GM23338 (cell line): ENCODE measurements around the gene L3MBTL4. TPM values are rescaled to one million over a fixed set of nuclear protein-coding genes. Genes with fewer than 3 reads are reported as not detected.

ENCODE experiments used
- ATAC-seq: fragments of 200-7000 bp; cut with Tn5 transposase; 3 replicates; pipeline ENCODE4 v1.9.1; 2020
- DNase-seq: peaks from one replicate; pipeline ENCODE4 v3.0.0-alpha.2; 2015; ENCODE audit warnings: low spot score
- H2AFZ ChIP-seq: fragments of 200-600 bp; sonication (generic); 2 replicates; pipeline ENCODE4 v1.8.0; 2016; ENCODE audit warnings: antibody characterized with exemption, mild to moderate bottlenecking, moderate library complexity
- H3F3A ChIP-seq: fragments of 200-600 bp; sonication (generic); replicated peaks from 2 replicates; pipeline ENCODE4 v1.8.0; 2017; ENCODE audit warnings: antibody characterized with exemption, mixed run types, low read depth
- H3K27ac ChIP-seq: fragments of 200-600 bp; sonication (generic); 2 replicates; pipeline ENCODE4 v1.6.1; 2016; ENCODE audit warnings: low read depth
- H3K27me3 ChIP-seq: fragments of 200-600 bp; sonication (generic); 2 replicates; pipeline ENCODE4 v1.8.0; 2016; ENCODE audit warnings: mild to moderate bottlenecking, mixed run types, moderate library complexity; ENCODE audit not compliant: insufficient read depth
- H3K36me3 ChIP-seq: fragments of 200-600 bp; sonication (generic); 2 replicates; pipeline ENCODE4 v1.8.0; 2016; ENCODE audit warnings: mild to moderate bottlenecking; ENCODE audit not compliant: insufficient read depth
- H3K4me1 ChIP-seq: fragments of 200-600 bp; sonication (generic); 2 replicates; pipeline ENCODE4 v1.8.0; 2016; ENCODE audit warnings: mild to moderate bottlenecking, moderate library complexity; ENCODE audit not compliant: insufficient read depth
- H3K4me2 ChIP-seq: fragments of 200-600 bp; sonication (generic); 2 replicates; pipeline ENCODE4 v1.7.1; 2017; ENCODE audit warnings: mixed run types
- H3K4me3 ChIP-seq: fragments of 200-600 bp; sonication (generic); 2 replicates; pipeline ENCODE4 v1.6.1; 2016; ENCODE audit warnings: mixed run types
- H3K79me2 ChIP-seq: fragments of 200-600 bp; sonication (generic); replicated peaks from 2 replicates; pipeline ENCODE4 v1.8.0; 2017; ENCODE audit warnings: mild to moderate bottlenecking; ENCODE audit not compliant: insufficient read depth
- H3K9me2 ChIP-seq: fragments of 200-600 bp; sonication (generic); 2 replicates; pipeline ENCODE4 v1.8.0; 2017; ENCODE audit not compliant: insufficient read depth
- H4K20me1 ChIP-seq: fragments of 200-600 bp; sonication (generic); replicated peaks from 2 replicates; pipeline ENCODE4 v1.8.0; 2017; ENCODE audit warnings: mild to moderate bottlenecking; ENCODE audit not compliant: insufficient read depth
- H3K27ac Mint-ChIP-seq: 2 replicates; pipeline ENCODE4 v1.8.0; 2020; ENCODE audit warnings: inconsistent platforms, mild to moderate bottlenecking, moderate library complexity, mixed read lengths
- H3K27me3 Mint-ChIP-seq: 3 replicates; pipeline ENCODE4 v1.8.0; 2022; ENCODE audit warnings: low read depth, mild to moderate bottlenecking, moderate library complexity, mixed read lengths, inconsistent platforms; ENCODE audit not compliant: insufficient read depth, poor library complexity
- H3K36me3 Mint-ChIP-seq: 3 replicates; pipeline ENCODE4 v1.8.0; 2021; ENCODE audit warnings: low read depth, mild to moderate bottlenecking, inconsistent platforms, moderate library complexity, mixed read lengths
- H3K4me1 Mint-ChIP-seq: 3 replicates; pipeline ENCODE4 v1.8.0; 2020; ENCODE audit warnings: mild to moderate bottlenecking, inconsistent platforms, mixed read lengths
- H3K4me3 Mint-ChIP-seq: 3 replicates; pipeline ENCODE4 v1.8.0; 2021; ENCODE audit warnings: moderate library complexity, mild to moderate bottlenecking, inconsistent platforms, mixed read lengths
- H3K9me3 Mint-ChIP-seq: 3 replicates; pipeline ENCODE4 v1.8.0; 2020; ENCODE audit warnings: moderate library complexity, mild to moderate bottlenecking, inconsistent platforms, mixed read lengths
- CREB1 ChIP-seq: fragments of 250-450 bp; sonication (Bioruptor Pico); IDR thresholded peaks from 2 replicates; pipeline ENCODE4 v1.5.0; 2020; ENCODE audit warnings: low read depth, mild to moderate bottlenecking, moderate library complexity
- CTCF ChIP-seq, 2 experiments: fragments of 200-600 bp in 1 of 2; sonication (generic) in 1 of 2; conservative IDR thresholded peaks; 2 replicates each; pipeline versions ENCODE4 v1.5.1 to v1.6.1; 2016 to 2017; ENCODE audit warnings: antibody characterized with exemption in 2 of 2, low read depth in 2 of 2, mild to moderate bottlenecking in 2 of 2, moderate library complexity in 1 of 2
- EZH2 ChIP-seq: fragments of 200-600 bp; sonication (generic); IDR thresholded peaks from one replicate; pipeline ENCODE4 v1.8.0; 2017; ENCODE audit warnings: antibody characterized with exemption, mild to moderate bottlenecking, low read depth; ENCODE audit not compliant: unreplicated experiment
- EZH2phosphoT487 ChIP-seq: fragments of 200-600 bp; sonication (generic); IDR thresholded peaks from one replicate; pipeline ENCODE4 v1.8.1; 2018; ENCODE audit warnings: antibody characterized with exemption; ENCODE audit not compliant: unreplicated experiment
- JUNB ChIP-seq: IDR thresholded peaks from one replicate; pipeline ENCODE4 v1.6.1; 2016; ENCODE audit warnings: antibody characterized with exemption; ENCODE audit not compliant: unreplicated experiment
- NANOG ChIP-seq: IDR thresholded peaks from 2 replicates; pipeline ENCODE4 v1.6.1; 2016; ENCODE audit warnings: antibody characterized with exemption, borderline replicate concordance
- POLR2AphosphoS5 ChIP-seq: IDR thresholded peaks from 2 replicates; pipeline ENCODE4 v1.6.1; 2016; ENCODE audit warnings: antibody characterized with exemption, low read depth
- STAT1 ChIP-seq: IDR thresholded peaks from one replicate; pipeline ENCODE4 v1.6.1; 2016; ENCODE audit warnings: antibody characterized with exemption; ENCODE audit not compliant: unreplicated experiment
- ZNF114 ChIP-seq: fragments of 250-450 bp; sonication (Bioruptor Pico); IDR thresholded peaks from 2 replicates; pipeline ENCODE4 v1.5.0; 2020; ENCODE audit warnings: mild to moderate bottlenecking, moderate library complexity
- ZNF331 ChIP-seq: fragments of 250-450 bp; sonication (Bioruptor Pico); IDR thresholded peaks from 2 replicates; pipeline ENCODE4 v1.5.0; 2020; ENCODE audit warnings: low read depth, mild to moderate bottlenecking, moderate library complexity
- polyA plus RNA-seq: library from polyadenylated mRNA; unstranded; fragments of >200 nt; fragmentation: Nextera tagmentation; extraction: Ambion mirVana; gene quantifications from 2 replicates; pipeline ENCODE4 v1.2.1, GENCODE V29; 2016
- total RNA-seq: library from RNA; depleted of rRNA; stranded (reverse); fragments of >200 nt; shearing (Covaris generic); gene quantifications from 2 replicates; pipeline ENCODE4 v1.2.3, GENCODE V29; 2014
- TF ChIP-seq, protein P1 (sequence below): IDR thresholded peaks from one replicate; pipeline ENCODE4 v1.6.1; 2018; ENCODE audit warnings: antibody characterized with exemption; ENCODE audit not compliant: unreplicated experiment
- TF ChIP-seq, protein P2 (sequence below): IDR thresholded peaks from 2 replicates; pipeline ENCODE4 v1.6.1; 2016; ENCODE audit warnings: antibody characterized with exemption

Gene L3MBTL4
- total and polyA plus RNA-seq, 2 experiments from 2014 or later: 0.48 to 2.8 TPM

- H3K79me2 ChIP-seq: no peaks in the 10 kb centered on the region
Observed at GRCh38 chr18:6170604-6171003, 244.1 kb downstream of the L3MBTL4 start.

DNA sequence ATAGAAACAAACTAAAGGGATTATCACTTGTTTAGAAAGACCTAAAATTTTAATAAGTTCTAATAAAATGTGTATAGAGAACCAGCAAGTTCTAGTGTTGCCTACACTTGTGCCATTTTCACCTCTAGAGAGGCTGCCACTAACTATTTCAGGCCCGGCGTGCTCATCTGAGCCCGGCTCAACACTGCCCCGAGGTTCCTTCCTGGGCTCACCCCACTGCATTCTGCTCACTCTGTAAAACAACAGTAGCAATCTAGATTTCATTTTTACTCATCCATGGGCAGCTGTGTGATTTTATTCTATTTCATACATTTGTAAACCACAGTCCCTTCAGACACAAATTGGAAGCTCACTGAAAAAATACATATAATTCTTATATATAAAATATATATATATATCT lies 253.2 kb downstream of the L3MBTL4 start:
- no peak overlapping the region for H3K4me3 Mint-ChIP-seq
- H3K36me3 Mint-ChIP-seq: peaks cover 26% of the 10 kb centered on the region
- Histone ChIP-seq H2AFZ (no peak overlapping the region), H3F3A (no peaks in the 10 kb centered on the region), H3K27me3 (no peaks in the 10 kb centered on the region), H3K79me2 (no peaks in the 10 kb centered on the region), H3K27ac (no peak overlapping the region), H3K4me3 (no peak overlapping the region), H3K9me2 (no peaks in the 10 kb centered on the region), H3K4me1 (no peaks in the 10 kb centered on the region), H3K4me2 (no peak overlapping the region), H4K20me1 (no peaks in the 10 kb centered on the region), H3K36me3 (no peaks in the 10 kb centered on the region)
- no peak for DNase-seq
- H3K27me3 Mint-ChIP-seq: no peaks in the 10 kb centered on the region
- H3K9me3 Mint-ChIP-seq: peaks cover 38% of the 10 kb centered on the region
- H3K4me1 Mint-ChIP-seq: no peaks in the 10 kb centered on the region
- H3K27ac Mint-ChIP-seq: no peak overlapping the region
- no peak for ATAC-seq
- no peak for TF ChIP-seq EZH2
- no peak for TF ChIP-seq CTCF (conservative IDR thresholded peaks at IDR 0.05; ENCODE audit: low read depth in 2 of 2)
- no peak for TF ChIP-seq ZNF114 (CRISPR knock-in tag)
- TF ChIP-seq EZH2phosphoT487: no peak
- TF ChIP-seq JUNB: no peak
- no peak for TF ChIP-seq POLR2AphosphoS5
- TF ChIP-seq STAT1: no peak
- TF ChIP-seq ZNF331 (CRISPR knock-in tag): no peak
- TF ChIP-seq, protein P1, sequence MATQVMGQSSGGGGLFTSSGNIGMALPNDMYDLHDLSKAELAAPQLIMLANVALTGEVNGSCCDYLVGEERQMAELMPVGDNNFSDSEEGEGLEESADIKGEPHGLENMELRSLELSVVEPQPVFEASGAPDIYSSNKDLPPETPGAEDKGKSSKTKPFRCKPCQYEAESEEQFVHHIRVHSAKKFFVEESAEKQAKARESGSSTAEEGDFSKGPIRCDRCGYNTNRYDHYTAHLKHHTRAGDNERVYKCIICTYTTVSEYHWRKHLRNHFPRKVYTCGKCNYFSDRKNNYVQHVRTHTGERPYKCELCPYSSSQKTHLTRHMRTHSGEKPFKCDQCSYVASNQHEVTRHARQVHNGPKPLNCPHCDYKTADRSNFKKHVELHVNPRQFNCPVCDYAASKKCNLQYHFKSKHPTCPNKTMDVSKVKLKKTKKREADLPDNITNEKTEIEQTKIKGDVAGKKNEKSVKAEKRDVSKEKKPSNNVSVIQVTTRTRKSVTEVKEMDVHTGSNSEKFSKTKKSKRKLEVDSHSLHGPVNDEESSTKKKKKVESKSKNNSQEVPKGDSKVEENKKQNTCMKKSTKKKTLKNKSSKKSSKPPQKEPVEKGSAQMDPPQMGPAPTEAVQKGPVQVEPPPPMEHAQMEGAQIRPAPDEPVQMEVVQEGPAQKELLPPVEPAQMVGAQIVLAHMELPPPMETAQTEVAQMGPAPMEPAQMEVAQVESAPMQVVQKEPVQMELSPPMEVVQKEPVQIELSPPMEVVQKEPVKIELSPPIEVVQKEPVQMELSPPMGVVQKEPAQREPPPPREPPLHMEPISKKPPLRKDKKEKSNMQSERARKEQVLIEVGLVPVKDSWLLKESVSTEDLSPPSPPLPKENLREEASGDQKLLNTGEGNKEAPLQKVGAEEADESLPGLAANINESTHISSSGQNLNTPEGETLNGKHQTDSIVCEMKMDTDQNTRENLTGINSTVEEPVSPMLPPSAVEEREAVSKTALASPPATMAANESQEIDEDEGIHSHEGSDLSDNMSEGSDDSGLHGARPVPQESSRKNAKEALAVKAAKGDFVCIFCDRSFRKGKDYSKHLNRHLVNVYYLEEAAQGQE: no peak

More at GRCh38 chr18:6170604-6171003, 244.1 kb downstream of the L3MBTL4 start:
- Histone ChIP-seq H3K27ac (no peak overlapping the region), H3K4me1 (no peaks in the 10 kb centered on the region), H3F3A (no peaks in the 10 kb centered on the region), H3K4me3 (no peak overlapping the region), H3K27me3 (no peaks in the 10 kb centered on the region), H3K9me2 (no peaks in the 10 kb centered on the region), H2AFZ (no peak overlapping the region), H4K20me1 (no peaks in the 10 kb centered on the region), H3K36me3 (no peaks in the 10 kb centered on the region), H3K4me2 (no peak overlapping the region)
- Mint-ChIP-seq H3K4me1 (no peaks in the 10 kb centered on the region), H3K9me3 (peaks cover 6% of the 10 kb centered on the region; the same call in 2 of the 3 replicates), H3K36me3 (no peaks in the 10 kb centered on the region), H3K27me3 (no peaks in the 10 kb centered on the region), H3K27ac (no peak overlapping the region), H3K4me3 (no peak overlapping the region)
- no peak for TF ChIP-seq NANOG
- no peak for TF ChIP-seq CREB1 (CRISPR knock-in tag)
- TF ChIP-seq, protein P2, sequence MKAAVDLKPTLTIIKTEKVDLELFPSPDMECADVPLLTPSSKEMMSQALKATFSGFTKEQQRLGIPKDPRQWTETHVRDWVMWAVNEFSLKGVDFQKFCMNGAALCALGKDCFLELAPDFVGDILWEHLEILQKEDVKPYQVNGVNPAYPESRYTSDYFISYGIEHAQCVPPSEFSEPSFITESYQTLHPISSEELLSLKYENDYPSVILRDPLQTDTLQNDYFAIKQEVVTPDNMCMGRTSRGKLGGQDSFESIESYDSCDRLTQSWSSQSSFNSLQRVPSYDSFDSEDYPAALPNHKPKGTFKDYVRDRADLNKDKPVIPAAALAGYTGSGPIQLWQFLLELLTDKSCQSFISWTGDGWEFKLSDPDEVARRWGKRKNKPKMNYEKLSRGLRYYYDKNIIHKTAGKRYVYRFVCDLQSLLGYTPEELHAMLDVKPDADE: no peak
- TF ChIP-seq, protein P1: no peak
- TF ChIP-seq STAT1: no peak
- no peak for TF ChIP-seq EZH2phosphoT487
- no peak for DNase-seq
- no peak for ATAC-seq
